HG03039 (cell line): ENCODE results near the gene RASL11A.
"Not testable (repeated sequence)": the region's sequence is repeated elsewhere in the genome, so short reads cannot be mapped to it uniquely, and the experiment has no call there.

Source experiments
- ATAC-seq: cut with Tn5 transposase; IDR thresholded peaks from one replicate; pipeline ENCODE4 v1.9.1; 2021; ENCODE audit warnings: mild to moderate bottlenecking, moderate library complexity; ENCODE audit not compliant: unreplicated experiment

RASL11A gene

DNA sequence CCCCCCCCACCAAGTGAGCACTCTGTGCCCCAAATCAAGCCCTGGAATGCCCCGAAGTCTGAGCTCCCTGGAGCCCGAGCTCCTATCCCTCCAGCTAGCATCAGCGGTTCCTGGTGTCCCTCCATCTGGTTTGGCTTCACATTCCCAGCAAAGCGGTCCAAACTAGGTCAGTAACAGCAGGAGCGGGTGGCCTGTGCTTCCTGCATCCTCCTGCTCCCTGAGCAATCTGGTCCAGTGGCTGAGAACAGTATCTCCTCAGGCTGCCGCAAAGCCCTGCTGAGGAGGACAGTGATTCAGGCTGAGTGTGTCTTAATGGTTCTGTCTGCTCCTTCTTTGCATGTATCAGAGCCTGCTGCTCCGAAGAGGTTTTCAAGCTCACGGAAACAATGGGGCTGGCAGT, 25.9 kb downstream of the RASL11A start:
- no peak for ATAC-seq

DNA sequence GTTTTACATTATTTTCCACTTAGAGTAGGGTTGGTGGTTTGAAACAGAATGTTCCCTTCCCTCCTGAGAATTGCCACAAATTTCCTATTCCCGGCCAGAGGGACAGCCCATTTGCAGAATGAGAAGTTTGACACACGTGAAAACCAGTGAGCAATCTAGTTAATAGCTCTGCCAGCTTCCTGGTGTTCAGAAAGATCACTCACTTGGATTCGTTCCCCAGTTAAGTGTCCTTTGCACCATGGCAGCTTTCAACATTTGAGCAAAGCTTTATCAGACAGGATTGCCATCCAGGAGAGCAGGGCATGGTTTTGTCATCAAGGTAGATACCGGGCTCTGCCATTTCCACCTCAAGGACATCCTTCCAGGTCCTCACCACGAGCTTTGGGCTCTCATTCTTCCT, 28.2 kb downstream of the RASL11A start:
- no peak for ATAC-seq

DNA sequence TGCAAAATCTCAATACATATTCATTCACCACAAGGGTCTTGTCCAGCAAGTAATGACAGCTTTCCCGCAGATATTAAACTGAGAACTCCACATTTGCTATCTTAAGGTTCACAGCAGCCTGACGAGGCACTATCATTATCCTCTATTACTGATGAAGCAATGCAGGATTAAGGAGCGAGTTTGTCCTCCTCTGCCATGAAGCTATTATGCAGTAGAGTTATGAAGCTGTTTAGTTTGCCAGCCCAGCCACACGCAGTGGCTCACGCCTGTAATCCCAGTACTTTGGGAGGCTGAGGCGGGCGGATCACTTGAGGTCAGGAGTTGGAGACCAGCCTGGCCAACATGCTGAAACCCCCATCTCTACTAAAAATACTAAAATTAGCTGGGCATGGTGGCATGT, 29.8 kb downstream of the RASL11A start:
- ATAC-seq: not testable (repeated sequence)

DNA sequence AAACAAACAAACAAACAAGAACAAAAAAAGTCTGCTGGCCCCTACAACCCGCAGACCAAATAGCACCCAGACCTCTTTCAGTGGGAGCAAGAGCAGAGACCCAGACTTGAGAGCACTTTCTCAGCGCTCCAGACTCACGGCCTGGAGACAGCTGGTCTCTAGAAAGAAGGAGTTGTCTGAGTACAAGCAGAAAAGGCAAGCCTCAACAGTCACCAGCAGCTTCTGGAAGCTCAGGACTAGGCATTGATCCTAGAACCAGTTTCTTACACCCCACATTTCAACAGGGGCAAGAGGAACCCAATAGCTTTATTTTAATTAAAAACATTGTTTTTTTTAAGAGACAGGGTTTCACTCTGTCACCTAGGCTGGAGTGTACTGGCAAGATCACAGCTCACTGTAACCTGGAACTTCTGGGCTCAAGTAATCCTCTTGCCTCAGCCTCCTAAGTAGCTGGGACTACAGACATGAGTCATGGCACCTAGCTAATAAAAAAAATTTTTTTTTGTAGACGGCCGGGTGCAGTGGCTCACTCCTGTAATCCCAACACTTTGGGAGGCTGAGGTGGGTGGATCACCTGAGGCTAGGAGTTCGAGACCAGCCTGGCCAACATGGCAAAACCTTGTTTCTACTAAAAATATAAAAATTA, 30.4 kb downstream of the RASL11A start:
- no peak for ATAC-seq

DNA sequence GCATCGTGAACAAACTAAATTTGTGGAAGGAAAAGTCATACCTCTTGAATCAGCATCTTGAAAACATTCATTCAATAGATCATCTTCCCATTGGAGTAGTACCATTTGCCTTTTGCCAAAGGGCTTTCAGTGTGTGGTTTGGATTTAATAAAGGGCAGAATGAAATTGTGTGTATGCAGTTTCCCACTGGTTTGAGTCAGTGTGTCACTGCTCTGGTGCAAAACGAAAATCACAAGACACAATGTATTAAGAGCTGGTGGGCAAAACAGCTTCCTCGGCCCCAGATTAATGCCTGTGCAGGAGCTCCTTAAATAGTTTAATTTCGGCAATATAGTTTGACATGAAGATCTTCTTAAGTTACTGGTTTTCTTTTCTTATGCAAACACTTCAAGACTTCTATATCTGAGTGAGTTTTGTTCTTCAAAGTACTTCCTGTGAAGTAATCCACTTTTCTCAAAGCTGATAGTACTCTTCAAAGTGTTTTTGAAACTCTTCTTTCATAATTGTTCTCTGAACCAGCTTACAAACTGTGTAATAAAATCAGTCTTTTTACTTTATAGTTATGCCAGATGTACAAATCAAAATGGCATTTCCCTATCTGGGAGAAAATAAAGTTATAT, 32.1 kb downstream of the RASL11A start:
- no peak for ATAC-seq

DNA sequence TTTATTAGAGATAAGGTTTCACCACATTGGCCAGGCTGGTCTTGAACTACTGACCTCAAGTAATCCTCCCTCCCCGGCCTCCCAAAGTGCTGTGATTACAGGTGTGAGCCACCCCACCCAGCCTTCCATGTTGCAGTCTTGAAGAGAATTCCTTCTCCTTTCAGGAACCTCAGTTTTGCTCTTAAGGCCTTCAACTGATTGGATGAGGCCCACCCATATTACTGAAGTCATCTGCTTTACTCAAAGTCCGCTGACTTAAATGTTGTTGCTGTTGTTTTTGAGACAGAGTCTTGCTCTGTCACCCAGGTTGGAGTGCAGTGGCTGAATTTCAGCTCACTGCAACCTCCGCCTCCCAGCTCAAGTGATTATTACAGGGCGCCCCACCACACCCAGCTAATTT, 33.5 kb downstream of the RASL11A start:
- ATAC-seq: no peak

DNA sequence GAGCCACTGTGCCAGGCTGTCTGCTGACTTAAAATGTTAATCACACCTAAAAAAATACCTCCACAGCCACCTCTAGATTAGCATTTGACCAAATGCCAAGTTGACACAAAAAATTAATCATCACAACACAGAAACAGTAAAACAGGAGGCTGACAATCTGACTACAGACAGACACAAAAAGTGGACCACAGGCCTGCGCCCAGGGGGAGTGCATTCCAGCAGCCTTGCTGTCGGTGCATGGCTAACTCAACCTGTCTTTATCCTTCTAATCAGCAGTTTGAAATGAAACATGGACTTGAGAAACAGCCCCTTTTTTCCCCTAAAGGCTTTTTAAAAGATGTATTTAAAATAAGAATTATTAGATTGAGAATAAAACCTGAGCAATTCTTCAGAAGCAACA, 34.0 kb downstream of the RASL11A start:
- no peak for ATAC-seq

DNA sequence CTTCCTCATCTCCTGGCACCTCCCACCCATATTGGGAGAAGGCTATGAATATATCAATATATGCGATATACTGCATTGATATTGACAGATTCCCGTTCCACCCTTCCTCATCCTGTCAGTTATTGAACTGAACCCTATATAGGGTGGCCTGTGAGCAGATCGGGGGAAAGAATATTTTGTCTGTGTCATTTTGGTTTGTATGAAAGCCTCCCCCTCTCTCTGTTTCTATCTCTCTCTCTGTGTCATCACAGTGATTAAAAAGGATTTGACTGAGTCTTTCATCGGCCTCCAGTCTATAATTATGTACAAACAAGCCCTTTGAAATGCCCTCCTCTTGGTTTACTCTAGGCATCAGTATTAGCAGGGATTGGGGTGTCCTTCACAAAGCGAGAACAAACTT, 35.7 kb downstream of the RASL11A start:
- no peak for ATAC-seq

DNA sequence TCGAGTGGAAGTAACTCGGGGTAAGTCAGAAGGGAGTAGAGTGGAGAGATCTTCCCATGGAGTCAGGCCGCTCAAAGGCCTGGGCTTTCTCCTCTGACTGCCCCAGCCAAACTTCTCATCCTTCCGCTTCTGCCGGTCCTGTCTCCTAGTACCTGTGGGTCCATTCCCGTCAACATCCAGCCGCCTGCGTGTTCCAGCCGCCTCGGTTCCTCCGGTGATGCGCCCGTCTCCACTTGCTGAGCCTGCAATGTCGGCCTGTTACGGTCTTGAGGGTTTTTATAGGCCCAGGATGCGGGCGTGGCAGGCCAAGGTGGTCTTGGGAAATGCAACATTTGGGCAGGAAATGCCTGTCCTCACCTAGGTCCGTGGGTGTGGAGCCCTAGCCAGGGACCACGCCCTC, 38.3 kb downstream of the RASL11A start:
- ATAC-seq: no peak

DNA sequence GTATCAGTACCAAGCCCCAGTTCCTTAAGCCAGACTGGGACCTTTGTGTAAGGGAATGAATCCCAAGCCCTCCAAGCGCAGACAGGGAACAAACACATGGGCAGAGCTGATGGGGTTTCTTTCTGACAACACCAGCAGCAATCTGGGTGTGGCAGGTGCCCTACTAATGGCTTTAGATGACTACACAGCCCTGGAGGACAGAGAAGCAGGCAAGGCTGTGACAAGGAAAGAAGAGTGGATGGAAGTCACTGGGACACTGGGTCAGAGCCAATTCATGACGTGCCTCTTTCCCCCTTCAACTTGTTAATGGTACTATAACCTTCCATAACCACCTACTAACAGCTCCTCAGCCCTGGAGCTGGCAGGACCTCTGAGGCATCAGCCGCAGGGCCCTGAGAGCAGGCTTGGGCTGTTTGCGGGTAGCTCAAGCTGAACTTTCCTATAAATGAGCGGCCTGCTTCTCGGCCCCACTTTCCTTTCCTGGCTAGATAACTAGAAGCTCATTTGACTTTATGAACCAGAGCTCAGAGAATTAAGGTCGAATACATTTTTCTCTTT, 38.9 kb downstream of the RASL11A start:
- ATAC-seq: no peak

DNA sequence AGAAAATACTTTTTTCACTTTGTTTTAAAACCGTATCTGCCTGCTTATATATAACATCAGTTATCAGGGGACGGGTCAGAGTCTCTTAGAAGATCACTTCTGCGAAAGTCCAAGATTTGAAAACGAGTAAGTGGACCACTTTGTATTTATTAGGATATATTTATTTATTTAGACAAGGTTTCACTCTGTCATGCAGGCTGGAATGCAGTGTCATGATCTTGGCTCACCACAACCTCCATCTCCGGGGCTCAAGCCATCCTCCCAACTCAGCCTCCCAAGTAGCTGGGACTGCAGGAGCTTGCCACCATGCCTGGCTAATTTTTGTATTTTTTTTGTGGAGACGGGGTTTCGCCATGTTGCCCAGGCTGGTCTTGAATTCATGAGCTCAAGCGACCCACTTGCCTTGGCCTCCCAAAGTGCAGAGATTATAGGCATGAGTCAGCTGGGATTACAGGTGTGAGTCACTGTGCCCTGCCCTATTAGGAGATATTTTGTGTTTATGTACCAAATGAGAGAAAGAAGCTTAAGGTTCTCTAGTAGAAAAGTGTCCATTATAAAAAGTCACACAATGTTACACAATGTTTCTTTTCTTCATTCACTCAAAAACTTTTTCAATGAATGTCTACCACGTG, 39.5 kb downstream of the RASL11A start:
- no peak for ATAC-seq

DNA sequence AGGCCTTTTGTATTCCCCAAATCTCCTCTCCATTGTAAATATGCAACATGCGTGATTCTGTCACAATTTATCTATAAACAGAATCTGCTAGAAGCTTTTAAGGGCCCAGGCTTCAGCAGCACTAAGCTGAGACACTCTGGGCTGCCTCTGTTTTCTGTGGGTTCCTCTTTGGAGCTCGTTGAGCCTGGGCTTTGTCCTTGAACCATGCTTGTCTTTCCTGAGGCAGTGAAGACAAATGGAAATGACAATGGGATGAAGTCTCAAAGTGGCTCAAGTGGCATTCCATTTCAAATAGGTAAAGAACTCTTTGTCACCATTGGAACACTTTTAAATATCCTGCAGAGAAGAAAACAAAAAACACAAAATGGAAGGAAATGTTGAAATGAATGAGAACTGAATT, 40.3 kb downstream of the RASL11A start:
- no peak for ATAC-seq

DNA sequence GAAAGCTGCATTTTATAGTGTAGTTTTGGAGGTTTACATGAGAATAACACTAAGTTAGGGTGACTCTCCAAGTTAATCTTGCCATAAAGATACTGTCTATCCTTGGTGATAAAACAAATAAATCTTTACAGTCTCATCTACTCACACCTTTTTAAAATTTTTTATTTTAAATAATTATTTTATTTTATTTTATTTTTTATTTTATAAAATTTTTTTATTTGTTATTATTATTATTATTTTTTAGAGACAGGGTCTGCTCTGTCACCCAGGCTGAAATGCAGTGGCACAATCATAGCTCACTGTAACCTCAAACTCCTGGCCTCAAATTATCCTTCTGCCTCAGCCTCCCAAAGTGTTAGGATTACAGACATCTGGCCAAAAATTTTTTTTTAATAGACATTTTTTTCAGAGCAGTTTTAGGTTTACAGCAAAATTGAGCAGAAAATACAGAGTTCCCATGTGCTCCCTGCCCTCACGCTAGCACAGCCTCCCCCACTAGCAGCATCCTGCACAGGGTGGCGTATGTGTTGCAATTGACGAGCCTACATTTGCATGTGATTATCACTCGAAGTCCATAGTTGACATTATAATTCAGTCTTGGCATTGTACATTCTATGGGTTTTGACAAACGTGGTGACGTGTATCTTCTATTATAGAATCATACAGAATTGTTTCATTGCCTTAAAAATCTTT, 41.0 kb downstream of the RASL11A start:
- ATAC-seq: no peak

DNA sequence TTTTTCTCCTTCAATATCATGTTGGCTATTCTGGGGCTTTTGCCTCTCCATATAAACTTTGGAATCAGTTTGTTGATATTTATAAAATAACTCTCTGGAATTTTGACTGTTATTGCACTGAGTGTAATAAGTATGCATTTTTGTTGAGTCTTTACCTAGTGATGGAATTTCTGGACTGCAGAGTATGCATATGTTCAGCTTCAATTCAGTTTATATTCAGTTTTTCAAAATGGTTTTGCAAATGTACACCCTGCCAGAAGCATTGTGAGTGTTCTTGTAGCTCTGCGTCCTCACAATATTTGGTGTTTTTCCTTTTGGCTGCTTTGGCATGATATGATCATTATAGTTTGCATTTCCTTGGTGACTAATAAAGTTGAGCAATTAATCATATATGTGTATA, 43.1 kb downstream of the RASL11A start:
- no peak for ATAC-seq

DNA sequence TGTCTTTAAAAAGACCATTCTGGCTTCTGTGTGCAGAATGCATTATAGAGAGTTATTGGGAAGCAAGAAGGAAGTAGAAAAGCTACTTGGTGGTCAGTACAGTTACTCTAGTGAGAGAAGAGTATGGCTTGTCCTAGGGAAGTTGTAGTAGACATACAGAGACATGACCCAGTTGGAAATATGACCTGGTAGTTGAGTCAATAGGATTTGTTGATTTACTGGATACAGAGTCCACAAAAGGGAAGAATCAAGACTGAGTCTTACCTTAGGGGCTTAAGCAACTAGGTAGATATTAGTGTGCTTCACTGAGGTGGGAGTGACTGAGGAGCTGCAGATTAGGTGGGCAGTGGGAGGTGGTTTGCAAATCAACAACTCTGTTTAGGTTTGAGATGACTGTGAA, 48.8 kb downstream of the RASL11A start:
- no peak for ATAC-seq

DNA sequence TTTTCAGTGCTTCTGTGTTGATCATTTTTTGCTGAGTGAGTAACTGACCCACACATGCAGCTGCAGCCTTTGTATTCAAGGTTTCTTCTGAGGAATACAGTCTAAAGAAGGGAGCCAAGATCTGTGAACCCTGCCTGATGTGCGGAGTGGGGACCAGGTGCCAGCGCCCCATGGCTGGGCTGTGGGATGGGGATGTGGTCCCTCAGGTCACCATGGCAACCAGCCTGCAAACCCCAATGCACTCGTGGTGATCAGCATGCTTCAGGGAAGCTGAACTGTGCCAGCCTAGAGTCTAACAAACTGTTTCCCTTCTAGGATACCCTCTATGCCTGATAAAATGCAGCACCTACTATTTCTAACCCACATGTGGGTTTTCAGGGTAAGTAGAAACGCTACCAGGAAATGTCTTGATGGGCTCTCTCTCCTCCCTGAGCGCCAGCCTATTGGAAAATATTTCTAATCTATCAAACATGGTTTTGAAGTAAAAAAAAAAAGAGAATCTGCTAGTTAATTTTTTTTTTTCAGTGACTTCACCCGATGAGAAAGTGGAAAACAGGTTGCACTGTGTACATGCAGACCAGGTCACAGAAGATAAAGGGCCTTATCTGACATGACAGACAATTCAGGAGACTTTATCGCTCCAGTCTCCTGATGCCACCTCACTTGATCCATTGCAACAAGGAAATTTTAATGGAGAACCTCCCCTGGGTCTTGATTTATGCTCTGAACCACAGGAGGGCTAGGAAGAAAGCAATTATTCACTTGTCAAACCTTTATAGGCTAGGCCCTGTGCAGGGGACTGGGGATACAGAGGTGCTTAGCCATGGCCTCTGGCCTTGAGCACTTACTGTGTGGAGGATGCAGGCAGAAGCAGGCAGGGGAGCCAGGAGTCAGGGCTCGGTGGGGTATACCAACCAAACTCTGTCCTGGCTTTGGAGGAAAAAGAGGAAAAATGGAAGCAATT, 51.1 kb downstream of the RASL11A start:
- ATAC-seq: no peak

DNA sequence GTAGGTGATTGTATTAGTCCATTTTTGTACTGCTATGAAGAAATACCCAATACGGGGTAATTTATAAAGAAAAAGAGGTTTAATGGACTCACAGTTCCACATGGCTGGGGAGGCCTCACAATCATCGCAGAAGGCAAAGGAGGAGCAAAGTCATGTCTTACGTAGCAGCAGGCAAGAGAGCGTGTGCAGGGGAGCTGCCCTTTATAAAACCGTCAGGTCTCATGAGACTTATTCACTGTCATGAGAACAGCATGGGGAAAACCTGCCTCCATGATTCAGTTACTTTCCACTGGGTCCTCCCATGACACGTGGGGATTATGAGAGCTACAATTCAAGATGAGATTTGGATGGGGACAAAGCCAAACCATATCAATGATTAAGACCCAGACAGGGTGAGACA, 51.8 kb downstream of the RASL11A start:
- not testable (repeated sequence) for ATAC-seq
